GM12875 (cell line): ENCODE results near the gene IQCB1.
"Not testable (repeated sequence)": the region's sequence is repeated elsewhere in the genome, so short reads cannot be mapped to it uniquely, and the experiment has no call there.

ENCODE experiments used
- H3K4me3 ChIP-seq: one replicate; pipeline ENCODE4 v1.5.1; 2011; ENCODE audit warnings: low read depth, low read length, control low read depth
- CTCF ChIP-seq: IDR thresholded peaks from 2 replicates; pipeline ENCODE4 v1.5.1; 2011; ENCODE audit warnings: low read depth, mild to moderate bottlenecking, control low read depth, inconsistent platforms, low read length, moderate library complexity, borderline replicate concordance; ENCODE audit not compliant: insufficient read depth

Gene IQCB1

GRCh38 chr3:121747976-121748375 lies 86.9 kb downstream of the IQCB1 start:
- no peak overlapping the region for H3K4me3 ChIP-seq
- TF ChIP-seq CTCF, result no peak

GRCh38 chr3:121743106-121743505 lies 91.8 kb downstream of the IQCB1 start:
- H3K4me3 ChIP-seq, result not testable (repeated sequence)

GRCh38 chr3:121740896-121741295 lies 94.0 kb downstream of the IQCB1 start:
- no peak for TF ChIP-seq CTCF
- H3K4me3 ChIP-seq, result no peak overlapping the region

GRCh38 chr3:121739902-121740301 lies 95.0 kb downstream of the IQCB1 start:
- TF ChIP-seq CTCF, result no peak
- H3K4me3 ChIP-seq, result no peak overlapping the region

GRCh38 chr3:121737644-121738043 lies 97.2 kb downstream of the IQCB1 start:
- H3K4me3 ChIP-seq, result no peak overlapping the region
- no peak for TF ChIP-seq CTCF

GRCh38 chr3:121736112-121736511 lies 98.7 kb downstream of the IQCB1 start:
- no peak for TF ChIP-seq CTCF
- H3K4me3 ChIP-seq, result no peak overlapping the region

GRCh38 chr3:121735047-121735696 lies 99.7 kb downstream of the IQCB1 start:
- no peak for TF ChIP-seq CTCF
- no peak overlapping the region for H3K4me3 ChIP-seq
